Activated CD4-positive, alpha-beta T cell treated with anti-CD3 and anti-CD28 coated beads, Interleukin-2, Interleukin-6, amounts not matched to agents 100 ng/mL and 50 ng/mL, durations not matched to agents 16 hours and 8 hours (primary cell): ENCODE data around the gene GATAD2A.

Experiments
- DNase-seq: peaks from one replicate; pipeline ENCODE4 v3.0.0-alpha.2; 2020

GATAD2A gene

GRCh38 chr19:19491321-19492025 lies 86.0 kb downstream of the GATAD2A start:
- no peak for DNase-seq

DNA sequence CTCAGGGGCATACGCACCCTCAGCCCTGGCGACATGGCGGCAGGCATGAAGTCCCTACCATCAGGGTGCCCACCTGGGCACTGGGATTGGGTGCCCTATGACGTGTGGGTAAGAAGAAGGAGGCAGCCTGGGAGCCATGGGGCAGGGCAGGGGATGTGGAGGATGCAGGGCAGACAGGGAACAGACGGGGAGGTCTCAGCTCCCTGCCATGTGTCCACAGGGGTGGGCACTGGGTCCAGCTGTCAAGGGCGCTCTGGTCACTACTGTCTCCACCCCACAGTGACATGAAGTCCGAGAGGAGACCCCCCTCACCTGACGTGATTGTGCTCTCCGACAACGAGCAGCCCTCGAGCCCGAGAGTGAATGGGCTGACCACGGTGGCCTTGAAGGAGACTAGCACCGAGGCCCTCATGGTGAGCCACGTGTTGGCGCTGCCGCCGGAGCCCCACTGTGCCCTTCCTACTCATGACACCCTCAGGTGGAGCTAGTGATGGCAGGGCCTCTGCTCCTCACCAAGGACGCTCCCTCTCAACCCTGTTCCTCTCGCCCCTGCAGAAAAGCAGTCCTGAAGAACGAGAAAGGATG lies 86.6 kb downstream of the GATAD2A start:
- no peak for DNase-seq

DNA sequence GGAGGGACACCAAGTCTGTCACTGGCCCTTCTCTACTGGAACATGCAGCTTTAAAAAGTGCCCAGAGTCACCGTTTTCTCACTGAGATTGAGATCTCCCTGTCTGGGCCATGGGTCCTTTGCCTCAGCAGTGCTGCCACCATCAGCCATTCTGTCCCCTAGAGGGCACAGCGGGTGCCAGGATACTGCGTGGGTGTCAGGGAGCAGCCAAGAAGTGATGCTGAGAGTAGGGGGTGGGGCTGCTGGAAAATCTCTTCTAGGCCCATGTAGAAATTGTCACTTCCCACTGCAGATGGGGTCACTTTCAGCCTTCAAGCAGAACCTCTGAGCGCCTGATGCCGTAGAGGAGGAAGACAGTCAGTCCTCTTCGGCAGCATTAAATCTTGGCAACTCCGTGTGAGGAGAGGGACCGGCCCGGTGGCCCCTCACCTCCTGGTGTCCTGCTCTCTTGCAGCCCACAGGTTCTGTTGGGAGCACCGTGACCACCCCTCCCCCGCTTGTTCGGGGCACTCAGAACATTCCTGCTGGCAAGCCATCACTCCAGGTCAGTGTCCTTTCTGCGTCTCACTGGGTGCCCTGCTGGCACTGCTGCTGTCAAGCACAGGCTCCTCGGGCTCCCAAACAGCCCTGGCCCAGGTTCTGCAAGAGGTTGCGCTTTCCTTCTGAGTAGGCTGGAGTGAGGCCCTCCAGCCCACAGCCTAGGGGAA lies 88.5 kb downstream of the GATAD2A start:
- no peak for DNase-seq

DNA sequence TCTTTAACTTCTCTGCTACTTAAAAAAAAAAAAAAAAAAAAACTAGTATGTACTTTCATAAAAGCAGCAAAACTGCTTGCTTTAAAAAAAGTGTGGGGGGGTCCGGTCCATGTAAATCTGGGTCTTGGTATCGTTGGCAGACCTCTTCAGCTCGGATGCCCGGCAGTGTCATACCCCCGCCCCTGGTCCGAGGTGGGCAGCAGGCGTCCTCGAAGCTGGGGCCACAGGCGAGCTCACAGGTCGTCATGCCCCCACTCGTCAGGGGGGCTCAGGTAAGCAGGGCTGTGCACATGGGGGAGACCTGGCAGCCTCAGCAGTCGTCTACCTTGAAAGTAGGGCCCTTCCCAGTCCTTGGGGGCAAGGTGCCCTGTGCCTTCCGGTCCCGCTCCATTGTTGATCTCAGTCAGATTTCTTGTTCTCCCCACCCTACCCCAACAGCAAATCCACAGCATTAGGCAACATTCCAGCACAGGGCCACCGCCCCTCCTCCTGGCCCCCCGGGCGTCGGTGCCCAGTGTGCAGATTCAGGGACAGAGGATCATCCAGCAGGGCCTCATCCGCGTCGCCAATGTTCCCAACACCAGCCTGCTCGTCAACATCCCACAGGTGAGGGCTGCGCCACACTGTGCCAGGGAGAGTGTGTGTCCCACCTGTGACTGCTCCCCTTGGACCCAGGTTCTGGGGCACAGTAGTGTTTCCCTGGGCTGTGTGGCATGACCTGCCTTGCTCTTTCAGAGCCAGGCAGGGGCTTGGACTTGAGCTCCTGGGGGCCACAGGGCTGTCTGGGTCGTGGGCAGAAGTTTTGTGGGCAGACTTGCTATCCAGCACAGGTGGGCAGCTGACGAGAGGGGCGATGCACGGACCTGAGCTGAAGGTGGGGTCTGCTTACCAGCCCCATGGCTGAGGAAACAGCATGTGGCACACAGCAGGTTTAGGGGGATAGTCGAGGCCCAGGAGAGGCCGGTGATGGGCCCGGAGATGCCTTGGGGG lies 90.4 kb downstream of the GATAD2A start:
- DNase-seq = no peak

GRCh38 chr19:19498255-19498991 lies 92.9 kb downstream of the GATAD2A start:
- DNase-seq = no peak

- DNase-seq = no peak
Observed at GRCh38 chr19:19499272-19499995, 94.0 kb downstream of the GATAD2A start.

- no peak for DNase-seq
Observed at GRCh38 chr19:19500975-19501644, 95.6 kb downstream of the GATAD2A start.

GRCh38 chr19:19501798-19502197 lies 96.3 kb downstream of the GATAD2A start:
- no peak for DNase-seq

GRCh38 chr19:19502281-19502680 lies 96.8 kb downstream of the GATAD2A start:
- no peak for DNase-seq

- no peak for DNase-seq
Observed at GRCh38 chr19:19502808-19503602, 97.5 kb downstream of the GATAD2A start.

- DNase-seq = no peak
Observed at GRCh38 chr19:19504754-19505668, 99.5 kb downstream of the GATAD2A start.

DNA sequence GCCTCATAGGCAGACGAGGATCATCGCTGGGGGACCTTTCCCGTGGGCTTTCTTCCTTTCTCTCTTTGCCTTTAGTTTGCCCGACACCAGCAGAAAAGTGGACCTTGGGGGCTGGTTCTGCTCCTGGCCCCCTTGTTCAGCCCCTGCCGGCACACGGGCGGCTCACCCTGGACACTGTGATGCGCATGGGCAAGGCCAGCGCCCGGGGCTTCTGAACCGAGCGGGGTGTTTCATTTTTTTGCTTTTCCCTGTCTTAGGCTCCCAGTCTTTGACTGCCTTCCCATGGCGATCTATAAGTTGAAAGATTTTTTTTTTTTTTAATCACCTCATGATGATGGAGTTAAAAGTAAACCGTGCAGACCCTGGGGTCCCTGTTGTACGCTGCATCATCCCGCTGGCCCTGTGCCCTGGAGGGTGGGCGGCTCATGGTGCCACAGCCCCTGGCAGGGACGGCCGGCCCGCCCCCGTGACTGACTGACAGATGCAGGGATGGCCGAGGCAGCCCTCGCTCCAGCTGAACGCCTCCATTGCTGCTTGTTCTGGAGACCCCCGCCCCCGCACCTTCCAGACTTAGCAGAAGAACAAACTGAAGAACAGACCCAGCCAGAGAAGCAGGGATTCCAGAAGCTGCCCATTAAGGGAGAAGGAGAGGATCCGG lies 100.3 kb downstream of the GATAD2A start:
- DNase-seq = no peak

DNA sequence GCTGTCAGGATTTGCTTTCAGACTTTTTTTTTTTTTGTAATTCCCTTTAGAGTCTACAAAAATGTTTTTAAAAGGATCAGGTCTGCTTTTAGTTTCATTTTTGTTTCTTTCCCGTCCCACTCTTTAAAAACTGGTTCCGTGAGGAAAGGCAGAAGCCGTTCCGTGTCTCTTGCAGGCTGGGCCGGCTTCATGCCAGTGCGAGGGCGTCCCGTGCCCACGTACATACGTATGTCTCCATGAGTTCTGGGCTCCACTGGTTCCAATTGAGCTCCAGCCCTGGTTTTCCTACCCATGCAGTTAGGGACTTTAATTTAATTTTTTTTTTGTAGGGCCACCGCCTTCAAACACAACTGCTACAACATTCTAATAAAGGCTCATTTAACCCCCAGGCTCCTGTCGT lies 101.1 kb downstream of the GATAD2A start:
- no peak for DNase-seq

- DNase-seq = no peak
Observed at GRCh38 chr19:19507354-19507753, 101.9 kb downstream of the GATAD2A start.

GRCh38 chr19:19508217-19508616 lies 102.7 kb downstream of the GATAD2A start:
- DNase-seq = no peak

DNA sequence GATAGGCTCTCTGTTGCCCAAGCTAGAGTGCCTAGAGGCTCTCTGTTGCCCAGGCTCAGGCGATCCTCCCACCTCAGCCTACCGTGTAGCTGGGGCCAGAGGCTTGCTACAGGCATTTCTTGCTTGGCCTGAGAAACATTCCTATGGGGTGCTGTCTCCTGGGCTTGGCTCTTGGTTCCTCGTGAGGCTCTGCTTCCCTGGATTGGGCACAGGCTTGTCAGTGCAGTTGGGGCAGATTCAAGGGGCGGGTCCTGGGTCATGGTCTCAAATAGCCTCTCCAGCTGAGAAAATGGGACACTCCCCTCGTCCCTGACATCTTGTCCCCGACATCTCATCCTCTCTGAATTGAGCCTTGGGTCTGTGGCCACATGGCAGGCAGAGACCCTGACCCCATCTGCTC lies 105.0 kb downstream of the GATAD2A start:
- no peak for DNase-seq

- no peak for DNase-seq
Observed at GRCh38 chr19:19513682-19514081, 108.2 kb downstream of the GATAD2A start.

- no peak for DNase-seq
Observed at GRCh38 chr19:19514215-19514657, 108.8 kb downstream of the GATAD2A start.
